ENCODE results near the gene SERPINI2.
"Not testable (repeated sequence)": the region's sequence is repeated elsewhere in the genome, so short reads cannot be mapped to it uniquely, and the experiment has no call there.

SERPINI2 gene

GRCh38 chr3:167445491-167445890 is 28.4 kb downstream of the SERPINI2 start:
- no peak for DNase-seq

DNA sequence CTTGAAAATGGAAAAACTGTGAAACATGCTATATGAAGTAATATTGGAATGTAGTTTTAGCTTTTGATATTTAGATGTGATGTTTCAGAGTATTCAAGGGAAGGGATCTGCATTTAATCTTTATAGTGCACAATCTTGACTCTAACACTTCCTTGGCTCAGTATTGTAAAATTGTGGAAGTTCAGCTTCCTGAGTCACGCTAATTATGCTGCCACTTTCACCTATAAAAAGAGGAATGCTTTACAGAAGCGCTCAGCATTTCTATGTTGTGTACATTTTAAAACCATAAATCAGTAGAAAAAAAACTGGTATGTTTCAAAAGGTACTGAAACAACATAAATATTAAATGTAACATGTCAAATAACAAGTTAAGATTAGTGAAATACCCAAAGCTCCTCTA is 32.6 kb downstream of the SERPINI2 start:
- DNase-seq, result no peak

GRCh38 chr3:167437428-167438139 is 36.3 kb downstream of the SERPINI2 start:
- DNase-seq, result no peak

- DNase-seq, result not testable (repeated sequence)
Measured at GRCh38 chr3:167426962-167427361, 46.9 kb downstream of the SERPINI2 start.

DNA sequence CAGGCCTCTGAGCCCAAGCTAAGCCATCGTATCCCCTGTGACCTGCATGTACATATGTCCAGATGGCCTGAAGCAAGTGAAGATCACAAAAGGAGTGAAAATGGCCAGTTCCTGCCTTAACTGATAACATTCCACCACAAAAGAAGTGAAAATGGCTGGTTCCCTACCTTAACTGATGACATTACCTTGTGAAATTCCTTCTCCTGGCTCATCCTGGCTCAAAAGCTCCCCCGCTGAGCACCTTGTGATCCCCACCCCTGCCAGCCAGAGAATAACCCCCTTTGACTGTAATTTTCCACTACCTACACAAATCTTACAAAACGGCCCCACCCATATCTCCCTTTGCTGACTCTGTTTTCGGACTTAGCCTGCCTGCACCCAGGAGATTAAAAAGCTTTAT is 51.4 kb downstream of the SERPINI2 start:
- DNase-seq, result not testable (repeated sequence)

GRCh38 chr3:167409611-167410010 is 64.2 kb downstream of the SERPINI2 start:
- DNase-seq, result no peak

DNA sequence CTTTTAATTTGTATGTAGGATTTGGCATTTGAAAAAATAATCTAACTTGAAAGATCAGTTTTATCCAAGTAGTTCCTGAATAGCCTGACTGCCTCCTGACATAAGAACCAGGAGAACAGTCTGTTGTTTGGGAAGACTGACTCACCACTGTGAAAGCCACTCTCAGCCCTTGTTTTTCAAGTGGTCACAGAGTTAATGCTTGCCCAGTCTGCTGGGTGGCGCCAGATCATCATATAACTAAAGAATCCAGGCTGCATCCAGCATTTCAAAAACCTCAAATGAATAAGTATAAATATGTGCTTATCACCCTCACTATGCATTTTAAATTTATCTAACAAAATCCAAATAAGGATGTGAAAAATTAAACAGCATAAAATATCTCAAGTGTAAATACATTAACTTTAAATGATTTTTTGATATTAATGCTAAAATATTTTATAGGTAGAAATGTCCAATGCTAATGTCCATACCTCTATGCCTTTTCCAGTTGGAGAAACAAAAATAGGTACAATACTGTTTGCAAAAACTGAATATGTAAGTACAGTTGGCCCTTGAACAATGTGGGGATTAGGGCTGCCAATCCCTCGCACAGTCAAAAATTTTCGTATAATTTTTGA is 66.9 kb downstream of the SERPINI2 start:
- DNase-seq, result peak in 1 of 2 donors; percentile 1

GRCh38 chr3:167397826-167398225 is 76.0 kb downstream of the SERPINI2 start:
- DNase-seq, result no peak

- DNase-seq, result no peak
Measured at GRCh38 chr3:167396075-167396474, 77.8 kb downstream of the SERPINI2 start.

- no peak for DNase-seq
Measured at GRCh38 chr3:167394003-167394402, 79.8 kb downstream of the SERPINI2 start.
